GM19438 (cell line): Measurements from ENCODE around the gene MZT2A.
"Not testable (repeated sequence)": the region's sequence is repeated elsewhere in the genome, so short reads cannot be mapped to it uniquely, and the experiment has no call there.

Experiments
- ATAC-seq: cut with Tn5 transposase; IDR thresholded peaks from one replicate; pipeline ENCODE4 v1.9.1; 2021; ENCODE audit warnings: low read depth; ENCODE audit not compliant: unreplicated experiment

The MZT2A gene

DNA sequence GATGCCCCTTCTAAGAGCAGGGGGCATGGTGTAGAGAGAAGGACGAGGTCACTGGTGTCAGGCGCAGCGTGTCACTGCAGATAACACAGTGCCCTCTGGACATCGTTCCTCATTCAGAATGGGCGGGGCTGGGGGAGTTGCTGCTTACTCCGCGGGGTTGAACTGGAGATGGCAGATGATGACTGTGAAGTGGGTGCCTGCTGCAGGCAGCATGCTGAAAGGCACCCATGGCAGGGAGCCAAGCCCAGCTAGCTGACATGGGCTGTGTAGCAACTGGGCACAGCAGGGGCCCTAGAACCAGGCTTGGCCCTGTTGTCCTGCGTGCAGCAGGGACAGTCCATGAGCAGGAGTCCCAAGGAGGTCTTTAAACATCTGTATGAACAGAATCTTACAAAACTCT lies 20.6 kb downstream of the MZT2A start:
- not testable (repeated sequence) for ATAC-seq

DNA sequence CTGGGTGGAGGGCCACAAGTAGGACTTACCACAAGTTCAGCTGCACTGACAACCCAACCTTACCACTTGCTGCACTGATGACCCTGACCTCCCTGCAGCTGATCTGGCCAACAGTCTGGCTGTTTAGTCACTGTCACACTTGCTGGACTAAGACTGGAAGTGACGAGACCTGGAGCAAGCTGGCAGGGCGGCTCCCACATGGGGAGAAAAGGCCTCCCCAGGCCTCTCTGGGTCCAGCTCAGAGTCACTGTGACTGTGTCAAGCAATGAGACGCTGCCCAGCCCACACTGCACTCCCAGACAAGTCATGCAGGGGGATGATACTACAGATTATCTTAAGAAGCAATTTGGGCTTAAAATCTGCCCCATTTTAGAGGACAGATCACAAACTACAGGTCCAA lies 21.3 kb downstream of the MZT2A start:
- ATAC-seq: not testable (repeated sequence)

DNA sequence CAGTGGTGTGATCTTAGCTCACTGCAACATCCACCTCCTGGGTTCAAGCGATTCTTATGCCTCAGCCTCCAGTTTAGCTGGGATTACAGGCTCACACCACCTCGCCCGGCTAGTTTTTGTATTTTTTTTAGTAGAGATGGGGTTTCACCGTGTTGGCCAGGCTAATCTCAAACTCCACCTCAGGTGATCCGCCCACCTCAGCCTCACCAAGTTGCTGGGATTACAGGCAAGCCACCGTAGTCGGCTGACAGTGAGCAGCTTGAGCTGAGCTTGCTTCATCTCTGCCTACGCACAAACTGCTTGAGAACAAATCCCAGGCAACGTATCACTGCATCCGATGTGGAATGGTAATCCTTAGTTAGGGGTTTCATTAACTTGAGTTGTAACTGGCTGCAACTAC lies 24.5 kb downstream of the MZT2A start:
- ATAC-seq: not testable (repeated sequence)

DNA sequence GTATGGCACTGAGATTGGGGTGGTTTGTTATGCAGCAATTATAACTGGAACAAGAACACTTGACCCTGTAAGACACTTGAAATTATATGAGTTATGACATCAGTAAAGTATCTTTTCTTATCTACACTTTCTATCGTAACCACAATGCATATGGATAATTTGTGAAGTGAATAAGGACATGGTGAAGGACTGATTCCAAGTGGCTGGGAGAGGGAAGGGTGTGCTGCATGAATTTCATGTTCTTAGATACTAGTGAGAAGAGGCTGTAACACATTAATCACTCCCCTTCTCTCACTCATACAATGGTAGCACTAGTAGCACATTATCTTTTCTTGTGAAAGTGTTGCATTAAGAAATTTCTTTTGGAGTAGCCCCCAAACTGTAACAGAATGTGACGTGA lies 37.3 kb downstream of the MZT2A start:
- ATAC-seq: not testable (repeated sequence)

DNA sequence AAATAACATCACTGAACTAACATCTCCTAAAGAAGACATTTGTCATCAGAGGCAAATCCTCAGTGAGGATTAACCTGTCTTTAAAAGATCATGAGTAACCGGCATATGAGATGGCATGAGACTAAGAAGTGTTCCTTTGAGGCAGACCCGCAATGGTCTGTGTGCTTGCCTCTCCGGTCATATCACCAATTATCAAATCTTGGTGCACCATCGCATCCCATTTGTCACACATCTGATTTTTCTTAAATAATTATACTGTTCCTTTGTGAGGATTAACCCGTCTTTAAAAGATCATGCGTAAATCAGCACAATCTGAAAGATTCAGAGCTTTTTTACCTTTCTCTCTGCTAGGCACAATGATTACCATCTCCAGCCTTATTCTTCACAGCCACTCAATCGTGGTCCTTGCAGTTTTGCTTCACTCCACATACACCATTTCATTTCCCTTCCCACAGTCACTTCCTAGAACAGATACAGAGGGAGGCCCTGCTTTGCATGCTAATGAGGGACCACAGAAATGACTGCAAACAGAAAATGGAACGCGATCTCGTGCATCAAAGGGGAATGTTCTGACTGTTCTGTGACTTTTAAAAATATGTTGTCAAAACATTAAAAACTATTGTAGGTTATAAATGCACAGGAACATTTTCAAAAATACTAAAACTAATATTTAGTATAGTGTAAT lies 40.8 kb downstream of the MZT2A start:
- peak; percentile 72 for ATAC-seq

DNA sequence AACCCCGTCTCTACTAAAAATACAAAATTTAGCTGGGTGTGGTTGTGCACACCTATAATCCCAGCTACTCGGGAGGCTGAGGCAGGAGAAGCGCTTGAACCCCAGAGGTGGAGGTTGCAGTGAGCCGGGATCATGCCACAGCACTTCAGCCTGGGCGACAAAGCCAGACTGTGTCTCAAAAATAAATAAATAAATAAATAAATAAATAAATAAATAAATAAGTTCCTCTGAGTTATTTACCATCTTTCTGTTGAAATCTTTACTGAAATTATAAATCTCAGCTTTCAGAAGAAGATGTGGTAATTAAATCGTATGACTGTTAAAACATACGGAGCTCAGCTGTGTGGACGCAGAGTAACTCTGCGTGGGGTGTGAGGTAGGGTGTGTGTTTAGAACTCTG lies 44.2 kb downstream of the MZT2A start:
- not testable (repeated sequence) for ATAC-seq

DNA sequence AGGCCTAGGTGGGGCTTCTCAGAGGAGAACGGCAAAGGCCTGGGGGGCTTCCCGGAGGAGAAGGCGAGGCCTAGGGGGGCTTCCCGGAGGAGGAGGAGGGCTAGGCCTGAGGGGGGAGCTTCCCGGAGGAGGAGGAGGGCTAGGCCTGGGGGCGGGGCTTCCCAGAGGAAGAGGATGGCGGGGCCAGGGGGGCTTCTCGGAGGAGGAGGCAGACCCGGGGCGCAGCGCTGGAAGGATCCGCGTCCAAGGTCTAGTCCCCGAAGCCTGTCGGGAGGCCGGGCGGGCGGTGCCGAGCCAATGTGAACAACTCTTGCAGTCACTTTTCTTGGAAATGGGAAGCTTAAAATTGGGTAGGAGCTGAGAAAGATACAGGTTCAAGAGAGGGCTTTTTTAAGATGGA lies 46.3 kb downstream of the MZT2A start:
- no peak for ATAC-seq

DNA sequence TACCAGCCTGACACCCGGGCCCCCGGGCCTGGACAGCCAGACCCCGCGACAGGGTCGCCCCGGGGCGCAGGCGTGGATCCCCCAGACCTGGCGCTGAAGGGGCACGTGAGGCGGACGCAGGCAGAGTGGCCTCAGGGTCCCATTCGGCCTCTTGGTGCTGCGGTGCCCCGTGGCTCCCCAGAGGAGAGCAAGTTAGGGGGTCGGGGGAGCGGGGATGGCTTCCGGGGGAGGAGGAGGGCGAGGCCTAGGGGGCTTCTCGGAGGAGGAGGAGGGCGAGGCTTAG lies 46.7 kb downstream of the MZT2A start:
- ATAC-seq: not testable (repeated sequence)

DNA sequence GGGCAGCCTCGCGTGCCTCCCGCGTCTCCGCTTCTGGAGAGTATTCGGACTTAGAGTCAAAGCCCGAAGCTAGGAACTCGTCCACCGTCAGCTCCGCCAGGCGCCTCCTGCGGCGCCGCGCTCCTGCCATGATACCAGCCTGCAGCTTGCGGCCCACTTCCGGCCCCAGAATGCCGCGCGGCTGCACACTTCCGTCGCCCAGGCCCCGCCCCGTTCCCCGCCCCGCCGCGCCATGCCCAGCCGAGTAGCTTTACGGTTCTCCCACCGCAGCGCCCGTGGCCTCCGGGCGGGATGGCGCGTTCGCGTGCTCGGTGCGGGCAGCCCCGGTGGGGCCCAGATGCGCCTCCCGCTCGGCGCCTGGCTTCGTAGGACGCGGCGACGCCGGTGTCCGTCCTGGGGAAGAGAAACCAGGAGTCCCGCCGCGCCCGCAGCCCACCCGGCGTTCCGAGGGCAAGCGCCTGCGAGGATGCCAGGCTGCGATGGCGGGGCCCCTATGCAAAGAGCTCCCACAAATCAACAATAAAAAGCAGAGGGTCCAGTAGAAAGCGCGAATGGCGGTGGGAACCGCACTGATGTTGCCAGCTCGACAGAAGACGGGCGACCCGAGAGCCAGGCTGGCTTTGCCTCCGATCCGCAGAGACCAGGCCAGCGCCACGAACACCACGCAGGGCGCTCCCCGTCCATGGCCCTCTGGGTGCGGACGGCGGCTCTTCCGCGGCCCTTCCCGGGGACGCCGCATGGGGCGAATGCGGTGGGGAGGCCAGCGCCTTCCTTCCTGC lies 47.3 kb downstream of the MZT2A start:
- not testable (repeated sequence) for ATAC-seq

DNA sequence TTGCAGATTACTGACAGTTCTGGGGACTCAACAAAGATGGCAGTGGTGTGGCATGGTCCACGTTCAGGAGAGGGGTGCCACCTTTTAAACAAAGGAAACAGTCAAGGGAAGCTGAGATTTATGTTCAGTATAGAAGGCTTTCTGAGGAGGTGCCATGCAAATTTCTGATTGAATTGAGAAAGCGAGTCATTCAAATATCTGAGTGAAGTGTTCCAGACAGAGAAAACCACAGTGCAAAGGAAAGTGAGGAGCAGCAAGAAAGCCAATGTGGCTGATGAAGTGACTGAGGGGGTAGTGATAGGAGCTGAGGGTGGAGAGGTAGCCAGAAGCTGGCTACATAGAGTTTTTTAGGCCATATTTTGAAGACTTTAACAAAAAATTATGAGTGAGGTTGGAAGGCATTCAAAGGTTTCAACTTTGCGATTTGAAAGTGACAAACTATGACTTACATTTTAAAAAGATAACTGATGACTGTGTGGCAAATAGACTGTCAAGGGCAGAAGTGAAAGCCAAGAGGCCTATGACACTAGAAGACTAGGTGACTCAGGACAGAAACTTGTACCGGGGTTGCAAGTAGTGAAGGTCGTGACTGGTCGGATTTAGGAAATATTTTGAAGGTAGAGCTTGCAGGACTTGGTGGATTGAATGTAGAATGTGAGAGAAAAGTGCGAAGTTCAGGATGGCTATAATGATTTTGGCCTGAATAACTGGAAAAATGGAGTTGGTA lies 51.3 kb downstream of the MZT2A start:
- not testable (repeated sequence) for ATAC-seq
